OCI-LY3 (cell line): ENCODE data around the gene ATF6.

Source experiments
- H2AFZ ChIP-seq: fragments of 200-600, 300-600 bp; shearing (Covaris generic); 2 replicates; pipeline ENCODE4 v1.6.0; 2014; ENCODE audit warnings: antibody characterized with exemption, low read depth, low read length
- H3K27ac ChIP-seq: fragments of 200-600, 300-600 bp; sonication (generic); 2 replicates; pipeline ENCODE4 v1.5.1; 2014; ENCODE audit warnings: mild to moderate bottlenecking, low read length, moderate library complexity, mixed read lengths
- H3K27me3 ChIP-seq: fragments of 200-600, 300-600 bp; sonication (generic); 2 replicates; pipeline ENCODE4 v1.6.1; 2014; ENCODE audit warnings: low read depth, low read length, mixed read lengths
- H3K36me3 ChIP-seq: fragments of 200-600, 300-600 bp; sonication (generic); replicated peaks from 2 replicates; pipeline ENCODE3; 2014; ENCODE audit warnings: low read depth, low read length, mixed read lengths
- H3K4me1 ChIP-seq: fragments of 300-600, 200-600 bp; sonication (generic); 2 replicates; pipeline ENCODE4 v1.6.1; 2014; ENCODE audit warnings: low read length, mixed read lengths
- H3K4me2 ChIP-seq: fragments of 200-600, 300-600 bp; sonication (generic); 2 replicates; pipeline ENCODE4 v1.6.1; 2014; ENCODE audit warnings: low read length, mixed read lengths
- H3K4me3 ChIP-seq: fragments of 300-600, 200-600 bp; sonication (generic); 2 replicates; pipeline ENCODE4 v1.5.1; 2014; ENCODE audit warnings: antibody characterized with exemption, mild to moderate bottlenecking, low read length, moderate library complexity
- H3K79me2 ChIP-seq: fragments of 300-600, 200-600 bp; shearing (Covaris generic); 2 replicates; pipeline ENCODE4 v1.6.1; 2014; ENCODE audit warnings: mild to moderate bottlenecking, low read length, mixed read lengths
- H3K9ac ChIP-seq: fragments of 300-600, 200-600 bp; shearing (Covaris generic); 2 replicates; pipeline ENCODE4 v1.6.0; 2014; ENCODE audit warnings: mild to moderate bottlenecking, low read length, moderate library complexity
- H3K9me3 ChIP-seq: fragments of 200-600, 300-600 bp; shearing (Covaris generic); 2 replicates; pipeline ENCODE4 v1.6.1; 2014; ENCODE audit warnings: low read length, mixed read lengths; ENCODE audit not compliant: insufficient read depth
- H4K20me1 ChIP-seq: fragments of 200-600, 300-600 bp; sonication (generic); 2 replicates; pipeline ENCODE4 v1.6.1; 2016; ENCODE audit warnings: low read length, mixed read lengths; ENCODE audit not compliant: insufficient read depth
- EZH2phosphoT487 ChIP-seq: fragments of 200-600 bp; shearing (Covaris generic); IDR thresholded peaks from 2 replicates; pipeline ENCODE4 v1.6.1; 2018; ENCODE audit warnings: antibody characterized with exemption, mixed run types, low read depth
- TF ChIP-seq, protein P1 (sequence below): fragments of 200-600, 300-600 bp; sonication (generic); IDR thresholded peaks from 2 replicates; pipeline ENCODE4 v1.5.1; 2014; ENCODE audit warnings: antibody characterized with exemption, low read length, low read depth

Gene ATF6

DNA sequence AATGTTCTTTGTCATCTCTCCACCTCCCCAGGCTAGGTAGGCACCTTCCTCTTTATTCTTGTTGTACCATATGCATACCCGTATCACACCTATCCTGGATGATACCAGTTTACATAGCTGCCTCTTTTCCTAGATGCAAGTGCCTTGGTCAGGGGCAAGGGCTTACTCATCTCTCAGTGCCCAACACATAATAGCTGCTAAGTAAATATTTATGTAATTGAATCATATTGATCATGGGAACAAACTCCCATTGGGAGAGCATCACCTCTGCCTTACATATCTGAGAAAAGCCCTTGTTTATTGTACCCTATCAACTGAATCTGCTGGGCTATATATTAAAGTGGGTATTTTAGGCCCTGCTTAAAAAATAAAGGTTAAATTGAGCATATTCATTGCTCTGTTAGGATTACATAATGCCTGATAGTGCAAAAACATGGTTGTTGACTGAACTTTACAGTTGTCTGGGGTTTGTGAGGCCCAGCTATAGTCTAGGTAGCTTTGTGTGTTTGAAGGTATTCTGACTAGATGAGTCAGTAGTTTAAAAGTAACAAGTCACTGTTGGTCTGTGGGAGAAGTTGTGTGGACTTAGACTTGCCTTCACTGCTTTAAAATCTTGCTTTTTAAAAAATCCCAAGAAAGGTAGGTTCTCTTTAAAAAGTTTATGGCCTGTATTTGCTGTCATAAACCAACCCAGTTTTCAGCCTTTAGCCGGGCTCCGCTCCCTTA is 174.9 kb downstream of the ATF6 start:
- Histone ChIP-seq H3K9me3 (no peaks in the 10 kb centered on the region), H3K27me3 (no peaks in the 10 kb centered on the region), H2AFZ (no peak overlapping the region), H3K79me2 (no peaks in the 10 kb centered on the region), H3K4me1 (peaks cover 4% of the 10 kb centered on the region), H3K9ac (no peak overlapping the region), H3K4me2 (no peak overlapping the region), H3K27ac (no peak overlapping the region), H3K4me3 (no peak overlapping the region), H3K36me3 (no peaks in the 10 kb centered on the region), H4K20me1 (no peaks in the 10 kb centered on the region)
- TF ChIP-seq, protein P1, sequence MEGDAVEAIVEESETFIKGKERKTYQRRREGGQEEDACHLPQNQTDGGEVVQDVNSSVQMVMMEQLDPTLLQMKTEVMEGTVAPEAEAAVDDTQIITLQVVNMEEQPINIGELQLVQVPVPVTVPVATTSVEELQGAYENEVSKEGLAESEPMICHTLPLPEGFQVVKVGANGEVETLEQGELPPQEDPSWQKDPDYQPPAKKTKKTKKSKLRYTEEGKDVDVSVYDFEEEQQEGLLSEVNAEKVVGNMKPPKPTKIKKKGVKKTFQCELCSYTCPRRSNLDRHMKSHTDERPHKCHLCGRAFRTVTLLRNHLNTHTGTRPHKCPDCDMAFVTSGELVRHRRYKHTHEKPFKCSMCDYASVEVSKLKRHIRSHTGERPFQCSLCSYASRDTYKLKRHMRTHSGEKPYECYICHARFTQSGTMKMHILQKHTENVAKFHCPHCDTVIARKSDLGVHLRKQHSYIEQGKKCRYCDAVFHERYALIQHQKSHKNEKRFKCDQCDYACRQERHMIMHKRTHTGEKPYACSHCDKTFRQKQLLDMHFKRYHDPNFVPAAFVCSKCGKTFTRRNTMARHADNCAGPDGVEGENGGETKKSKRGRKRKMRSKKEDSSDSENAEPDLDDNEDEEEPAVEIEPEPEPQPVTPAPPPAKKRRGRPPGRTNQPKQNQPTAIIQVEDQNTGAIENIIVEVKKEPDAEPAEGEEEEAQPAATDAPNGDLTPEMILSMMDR, result no peak
- no peak for TF ChIP-seq EZH2phosphoT487

DNA sequence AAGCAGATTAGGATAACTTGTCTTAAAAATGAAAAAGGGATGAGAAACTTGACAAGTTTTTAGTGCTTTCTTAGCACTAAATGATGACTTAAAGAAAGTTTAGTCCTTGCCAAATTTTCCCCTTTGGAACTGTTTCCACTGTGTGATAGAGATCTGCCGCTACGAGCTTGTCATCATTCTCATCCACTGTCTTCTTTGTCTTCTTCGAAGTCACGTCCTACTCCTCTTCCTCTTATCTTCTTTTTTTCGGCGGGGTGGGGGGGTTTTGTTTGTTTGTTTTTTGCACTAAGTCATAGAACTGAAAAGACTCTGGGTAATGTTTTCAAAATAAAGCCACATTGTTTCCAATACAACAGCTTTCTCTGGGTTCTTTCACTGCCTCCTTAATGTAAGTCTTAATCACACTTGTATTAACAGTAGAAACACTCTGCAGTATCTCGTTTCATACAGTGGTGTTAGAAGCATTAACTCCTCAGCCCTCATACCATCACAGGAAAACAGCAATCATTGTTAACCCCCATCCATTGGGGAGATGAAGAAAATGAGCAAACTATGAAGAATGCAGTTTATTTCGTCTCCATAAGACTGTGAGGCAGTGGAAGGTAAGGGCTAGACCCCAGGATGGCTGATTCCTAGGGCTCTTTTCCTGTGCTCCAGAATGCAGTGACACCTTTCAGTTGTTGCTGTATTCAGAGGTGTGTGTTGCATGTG is 175.8 kb downstream of the ATF6 start:
- Histone ChIP-seq H3K27ac (no peak overlapping the region), H4K20me1 (no peaks in the 10 kb centered on the region), H3K79me2 (no peaks in the 10 kb centered on the region), H3K4me1 (peaks cover 4% of the 10 kb centered on the region), H3K36me3 (no peaks in the 10 kb centered on the region), H3K4me2 (no peak overlapping the region), H2AFZ (no peak overlapping the region), H3K27me3 (no peaks in the 10 kb centered on the region), H3K9ac (no peak overlapping the region), H3K4me3 (no peak overlapping the region), H3K9me3 (no peaks in the 10 kb centered on the region)
- no peak for TF ChIP-seq EZH2phosphoT487
- TF ChIP-seq, protein P1, result no peak

DNA sequence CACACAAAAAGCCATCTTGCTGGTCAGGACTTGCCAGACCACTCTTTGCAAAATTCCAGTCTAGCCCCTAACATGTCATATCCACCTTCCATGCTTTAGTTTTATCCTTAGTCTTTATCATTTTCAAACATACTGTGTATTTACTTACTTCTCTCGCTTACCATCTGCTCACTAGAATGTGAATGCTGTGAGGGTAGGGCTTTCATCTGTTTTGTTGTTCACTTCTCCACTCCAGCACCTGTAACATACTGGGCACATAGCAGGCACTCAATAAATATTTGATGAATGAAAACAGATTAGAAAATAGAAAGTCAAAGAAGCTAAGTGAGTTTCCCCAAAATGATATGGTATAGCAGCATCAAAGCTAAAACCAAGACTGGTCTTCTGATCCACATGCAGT is 177.6 kb downstream of the ATF6 start:
- Histone ChIP-seq H3K9ac (no peak overlapping the region), H3K4me3 (no peak overlapping the region), H2AFZ (no peak overlapping the region), H3K36me3 (no peaks in the 10 kb centered on the region), H3K27ac (no peak overlapping the region), H3K27me3 (no peaks in the 10 kb centered on the region), H3K79me2 (no peaks in the 10 kb centered on the region), H4K20me1 (no peaks in the 10 kb centered on the region), H3K9me3 (no peaks in the 10 kb centered on the region), H3K4me1 (peaks cover 4% of the 10 kb centered on the region), H3K4me2 (no peak overlapping the region)
- TF ChIP-seq, protein P1, result no peak
- TF ChIP-seq EZH2phosphoT487, result no peak

DNA sequence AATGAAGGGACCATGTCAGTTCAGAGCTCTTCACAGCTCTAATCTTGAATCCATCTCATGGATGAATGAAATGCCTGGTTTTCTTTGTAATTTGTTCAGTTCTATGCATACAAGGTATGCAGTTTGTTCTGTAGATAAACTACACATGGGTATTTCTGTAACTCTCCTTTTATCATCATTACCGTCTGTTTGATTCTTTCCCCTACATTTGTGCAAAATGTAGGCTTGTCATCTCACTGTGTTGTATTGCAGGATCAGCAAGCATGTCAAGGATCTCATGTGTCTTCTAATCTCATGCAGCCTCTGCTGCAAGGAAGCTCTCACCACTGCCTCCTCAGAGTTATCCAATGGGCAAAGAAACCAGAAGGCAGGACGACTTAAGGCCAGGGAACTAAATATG is 178.3 kb downstream of the ATF6 start:
- Histone ChIP-seq H3K4me1 (peaks cover 4% of the 10 kb centered on the region), H3K9ac (no peak overlapping the region), H3K9me3 (no peaks in the 10 kb centered on the region), H3K4me2 (no peak overlapping the region), H3K79me2 (no peaks in the 10 kb centered on the region), H4K20me1 (no peaks in the 10 kb centered on the region), H3K27me3 (no peaks in the 10 kb centered on the region), H3K27ac (no peak overlapping the region), H3K36me3 (no peaks in the 10 kb centered on the region), H2AFZ (no peak overlapping the region), H3K4me3 (no peak overlapping the region)
- TF ChIP-seq, protein P1, result no peak
- no peak for TF ChIP-seq EZH2phosphoT487
